ENCODE data around the gene WDR55. TPM values are rescaled to one million over a fixed set of nuclear protein-coding genes. Genes with fewer than 3 reads are reported as not detected.

The WDR55 gene
- total and polyA plus RNA-seq, 2 of the 13 experiments (the other 11 are each of a cell fraction or from before 2014, with no cell fraction given): 17.7 to 18.2 TPM

GRCh38 chr5:140710899-140711552, 46.3 kb downstream of the WDR55 start (continued):
- no peak for TF ChIP-seq ZNF234 (CRISPR knock-in tag; conservative IDR thresholded peaks at IDR 0.05)
- TF ChIP-seq ZNF205 (CRISPR knock-in tag; IDR thresholded peaks at IDR 0.05): peak; percentile 76; the same call in 1 of the 2 replicates
- peak; percentile 97 for TF ChIP-seq FOSL2 (CRISPR knock-in tag; IDR thresholded peaks at IDR 0.05)
- no peak for TF ChIP-seq ZNF781 (CRISPR knock-in tag; IDR thresholded peaks at IDR 0.05; ENCODE audit: borderline replicate concordance, not compliant biosample characterization)
- TF ChIP-seq, protein P1, sequence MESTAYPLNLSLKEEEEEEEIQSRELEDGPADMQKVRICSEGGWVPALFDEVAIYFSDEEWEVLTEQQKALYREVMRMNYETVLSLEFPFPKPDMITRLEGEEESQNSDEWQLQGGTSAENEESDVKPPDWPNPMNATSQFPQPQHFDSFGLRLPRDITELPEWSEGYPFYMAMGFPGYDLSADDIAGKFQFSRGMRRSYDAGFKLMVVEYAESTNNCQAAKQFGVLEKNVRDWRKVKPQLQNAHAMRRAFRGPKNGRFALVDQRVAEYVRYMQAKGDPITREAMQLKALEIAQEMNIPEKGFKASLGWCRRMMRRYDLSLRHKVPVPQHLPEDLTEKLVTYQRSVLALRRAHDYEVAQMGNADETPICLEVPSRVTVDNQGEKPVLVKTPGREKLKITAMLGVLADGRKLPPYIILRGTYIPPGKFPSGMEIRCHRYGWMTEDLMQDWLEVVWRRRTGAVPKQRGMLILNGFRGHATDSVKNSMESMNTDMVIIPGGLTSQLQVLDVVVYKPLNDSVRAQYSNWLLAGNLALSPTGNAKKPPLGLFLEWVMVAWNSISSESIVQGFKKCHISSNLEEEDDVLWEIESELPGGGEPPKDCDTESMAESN (CRISPR knock-in tag; conservative IDR thresholded peaks at IDR 0.05): peak; percentile 81; the same call in 1 of the 2 replicates
- TF ChIP-seq ZEB1 (IDR thresholded peaks at IDR 0.05; ENCODE audit: insufficient replicate concordance, low read depth): peak; percentile 86
- peak; percentile 67; the same call in 1 of the 2 replicates for TF ChIP-seq ZNF503 (CRISPR knock-in tag; IDR thresholded peaks at IDR 0.05)
- TF ChIP-seq ZKSCAN1 (IDR thresholded peaks at IDR 0.05; ENCODE audit: low read length): no peak
- TF ChIP-seq, protein P2, sequence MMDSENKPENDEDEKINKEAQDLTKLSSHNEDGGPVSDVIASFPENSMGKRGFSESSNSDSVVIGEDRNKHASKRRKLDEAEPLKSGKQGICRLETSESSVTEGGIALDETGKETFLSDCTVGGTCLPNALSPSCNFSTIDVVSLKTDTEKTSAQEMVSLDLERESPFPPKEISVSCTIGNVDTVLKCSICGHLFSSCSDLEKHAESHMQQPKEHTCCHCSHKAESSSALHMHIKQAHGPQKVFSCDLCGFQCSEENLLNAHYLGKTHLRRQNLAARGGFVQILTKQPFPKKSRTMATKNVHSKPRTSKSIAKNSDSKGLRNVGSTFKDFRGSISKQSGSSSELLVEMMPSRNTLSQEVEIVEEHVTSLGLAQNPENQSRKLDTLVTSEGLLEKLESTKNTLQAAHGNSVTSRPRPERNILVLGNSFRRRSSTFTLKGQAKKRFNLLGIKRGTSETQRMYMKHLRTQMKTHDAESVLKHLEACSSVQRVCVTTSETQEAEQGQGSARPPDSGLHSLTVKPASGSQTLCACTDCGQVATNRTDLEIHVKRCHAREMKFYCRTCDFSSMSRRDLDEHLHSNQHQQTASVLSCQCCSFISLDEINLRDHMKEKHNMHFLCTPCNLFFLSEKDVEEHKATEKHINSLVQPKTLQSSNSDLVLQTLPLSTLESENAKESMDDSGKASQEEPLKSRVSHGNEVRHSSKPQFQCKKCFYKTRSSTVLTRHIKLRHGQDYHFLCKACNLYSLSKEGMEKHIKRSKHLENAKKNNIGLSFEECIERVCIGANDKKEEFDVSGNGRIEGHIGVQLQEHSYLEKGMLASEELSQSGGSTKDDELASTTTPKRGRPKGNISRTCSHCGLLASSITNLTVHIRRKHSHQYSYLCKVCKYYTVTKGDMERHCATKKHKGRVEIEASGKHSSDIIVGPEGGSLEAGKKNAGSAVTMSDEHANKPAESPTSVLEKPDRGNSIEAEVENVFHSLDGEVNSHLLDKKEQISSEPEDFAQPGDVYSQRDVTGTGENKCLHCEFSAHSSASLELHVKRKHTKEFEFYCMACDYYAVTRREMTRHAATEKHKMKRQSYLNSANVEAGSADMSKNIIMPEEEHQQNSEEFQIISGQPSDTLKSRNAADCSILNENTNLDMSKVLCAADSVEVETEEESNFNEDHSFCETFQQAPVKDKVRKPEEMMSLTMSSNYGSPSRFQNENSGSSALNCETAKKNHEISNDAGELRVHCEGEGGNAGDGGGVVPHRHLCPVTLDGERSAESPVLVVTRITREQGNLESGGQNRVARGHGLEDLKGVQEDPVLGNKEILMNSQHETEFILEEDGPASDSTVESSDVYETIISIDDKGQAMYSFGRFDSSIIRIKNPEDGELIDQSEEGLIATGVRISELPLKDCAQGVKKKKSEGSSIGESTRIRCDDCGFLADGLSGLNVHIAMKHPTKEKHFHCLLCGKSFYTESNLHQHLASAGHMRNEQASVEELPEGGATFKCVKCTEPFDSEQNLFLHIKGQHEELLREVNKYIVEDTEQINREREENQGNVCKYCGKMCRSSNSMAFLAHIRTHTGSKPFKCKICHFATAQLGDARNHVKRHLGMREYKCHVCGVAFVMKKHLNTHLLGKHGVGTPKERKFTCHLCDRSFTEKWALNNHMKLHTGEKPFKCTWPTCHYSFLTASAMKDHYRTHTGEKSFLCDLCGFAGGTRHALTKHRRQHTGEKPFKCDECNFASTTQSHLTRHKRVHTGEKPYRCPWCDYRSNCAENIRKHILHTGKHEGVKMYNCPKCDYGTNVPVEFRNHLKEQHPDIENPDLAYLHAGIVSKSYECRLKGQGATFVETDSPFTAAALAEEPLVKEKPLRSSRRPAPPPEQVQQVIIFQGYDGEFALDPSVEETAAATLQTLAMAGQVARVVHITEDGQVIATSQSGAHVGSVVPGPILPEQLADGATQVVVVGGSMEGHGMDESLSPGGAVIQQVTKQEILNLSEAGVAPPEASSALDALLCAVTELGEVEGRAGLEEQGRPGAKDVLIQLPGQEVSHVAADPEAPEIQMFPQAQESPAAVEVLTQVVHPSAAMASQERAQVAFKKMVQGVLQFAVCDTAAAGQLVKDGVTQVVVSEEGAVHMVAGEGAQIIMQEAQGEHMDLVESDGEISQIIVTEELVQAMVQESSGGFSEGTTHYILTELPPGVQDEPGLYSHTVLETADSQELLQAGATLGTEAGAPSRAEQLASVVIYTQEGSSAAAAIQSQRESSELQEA (CRISPR knock-in tag; IDR thresholded peaks at IDR 0.05; ENCODE audit: not compliant biosample characterization): no peak
- TF ChIP-seq ELK4 (CRISPR knock-in tag; IDR thresholded peaks at IDR 0.05; ENCODE audit: borderline replicate concordance): no peak
- TF ChIP-seq GTF2F1 (IDR thresholded peaks at IDR 0.05; ENCODE audit: low read length): no peak
- no peak for TF ChIP-seq ONECUT2 (CRISPR knock-in tag; IDR thresholded peaks at IDR 0.05)
- 0 out of 2 replicates have a peak, but pooled peaks have one; percentile 55 for TF ChIP-seq SSRP1 (CRISPR knock-in tag; IDR thresholded peaks at IDR 0.05)
- TF ChIP-seq TBX3 (IDR thresholded peaks at IDR 0.05; ENCODE audit: borderline replicate concordance): no peak
- no peak; the same call in 1 of the 2 replicates for TF ChIP-seq ZNF878 (CRISPR knock-in tag; IDR thresholded peaks at IDR 0.05)

Measured in HepG2 (cell line).